Suppressor macrophage (primary cell): ENCODE measurements around the gene SLC7A10.
"Not testable (repeated sequence)": the region's sequence is repeated elsewhere in the genome, so short reads cannot be mapped to it uniquely, and the experiment has no call there.

Source experiments
- DNase-seq, 4 experiments: peaks; one replicate each; pipeline ENCODE4 v3.0.0-alpha.2; 2020 to 2022

SLC7A10 gene

GRCh38 chr19:33175156-33175782 lies 50.4 kb downstream of the SLC7A10 start:
- no peak for DNase-seq

- no peak for DNase-seq
These were observed 51.5 kb downstream of the SLC7A10 start for GRCh38 chr19:33174186-33174585.

GRCh38 chr19:33171916-33172359 lies 53.7 kb downstream of the SLC7A10 start:
- DNase-seq: no peak

GRCh38 chr19:33171222-33171795 lies 54.3 kb downstream of the SLC7A10 start:
- no peak for DNase-seq

GRCh38 chr19:33168528-33168927 lies 57.1 kb downstream of the SLC7A10 start:
- DNase-seq: no peak

DNA sequence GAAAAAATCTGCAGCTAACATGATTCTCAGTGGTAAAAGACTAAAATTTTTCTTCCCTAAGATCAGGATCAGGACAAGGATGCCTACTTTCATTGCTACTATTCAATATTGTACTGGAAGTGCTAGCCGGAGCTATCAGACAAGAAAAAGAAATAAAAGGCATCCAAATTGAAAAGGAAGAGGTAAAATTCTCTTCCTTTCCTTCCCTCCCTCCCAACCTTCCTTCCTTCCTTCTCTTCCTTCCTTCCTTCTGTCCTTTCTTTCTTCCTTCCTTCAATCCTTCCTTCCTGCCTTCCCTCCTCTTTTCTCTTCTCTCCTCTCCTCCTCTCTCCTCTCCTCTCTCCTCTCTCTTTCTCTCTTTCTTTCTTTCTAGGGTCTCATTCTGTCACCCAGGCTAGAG lies 58.2 kb downstream of the SLC7A10 start:
- no peak for DNase-seq

GRCh38 chr19:33166037-33166436 lies 59.6 kb downstream of the SLC7A10 start:
- DNase-seq: not testable (repeated sequence)

- DNase-seq: peak; percentile 31 to 69 (median 56)
These were observed 62.2 kb downstream of the SLC7A10 start for GRCh38 chr19:33163481-33163880.

DNA sequence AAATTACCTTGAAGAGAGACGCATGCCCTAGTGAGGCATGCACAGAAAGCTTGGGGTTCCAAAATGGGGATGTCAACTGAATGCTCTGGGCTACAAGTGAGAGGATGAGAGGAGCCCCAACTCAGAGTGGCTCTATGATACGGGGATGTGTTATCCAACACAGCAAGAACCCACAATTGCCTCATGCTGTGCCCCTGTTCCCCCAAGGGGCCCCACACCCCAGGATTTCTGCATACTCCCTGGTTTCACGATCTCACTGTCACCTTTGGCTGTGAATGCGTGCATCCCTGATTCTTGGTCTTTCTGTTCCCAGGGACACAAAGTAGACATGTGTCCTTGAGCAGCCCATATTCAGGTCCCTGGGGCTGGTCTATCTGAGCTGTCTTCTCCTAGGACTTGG lies 64.4 kb downstream of the SLC7A10 start:
- DNase-seq: no peak

- no peak for DNase-seq
These were observed 65.8 kb downstream of the SLC7A10 start for GRCh38 chr19:33159893-33160292.

- DNase-seq: no peak
These were observed 66.5 kb downstream of the SLC7A10 start for GRCh38 chr19:33159149-33159548.
